Measurements from ENCODE around the gene RELCH. TPM values are rescaled to one million over a fixed set of nuclear protein-coding genes. Genes with fewer than 3 reads are reported as not detected.

Gene RELCH
- total RNA-seq, 1 donor from 2014 or later = 26.6 TPM

GRCh38 chr18:62250475-62250874 is 63.4 kb downstream of the RELCH start:
- Histone ChIP-seq H3K36me3 (ENCODE audit: insufficient read depth, low read length) (peaks cover 4% of the 10 kb centered on the region), H3K9me3 (ENCODE audit: insufficient read depth, low read depth, low read length) (no peaks in the 10 kb centered on the region), H3K27me3 (ENCODE audit: insufficient read depth, low read length) (no peaks in the 10 kb centered on the region), H2AFZ (ENCODE audit: low read depth, low read length) (no peak overlapping the region), H3K9ac (ENCODE audit: low read length) (no peak overlapping the region), H3K4me3 (ENCODE audit: insufficient read depth, low read depth, low read length) (no peak overlapping the region), H3K4me1 (ENCODE audit: insufficient read depth, low read length) (no peaks in the 10 kb centered on the region), H3K79me2 (ENCODE audit: insufficient read depth, low read length) (no peaks in the 10 kb centered on the region), H4K20me1 (ENCODE audit: insufficient read depth, low read length) (no peaks in the 10 kb centered on the region), H3K27ac (ENCODE audit: low read depth, low read length) (no peak overlapping the region), H3K4me2 (ENCODE audit: low read length) (no peak overlapping the region)
- Mint-ChIP-seq H3K4me1 (ENCODE audit: low read depth, unreplicated experiment) (no peaks in the 10 kb centered on the region), H3K27ac (ENCODE audit: unreplicated experiment) (no peak overlapping the region), H3K4me3 (ENCODE audit: unreplicated experiment) (no peak overlapping the region), H3K27me3 (ENCODE audit: low read depth, unreplicated experiment) (no peaks in the 10 kb centered on the region), H3K9me3 (ENCODE audit: unreplicated experiment) (no peaks in the 10 kb centered on the region), H3K36me3 (ENCODE audit: low read depth, unreplicated experiment) (no peaks in the 10 kb centered on the region)
- TF ChIP-seq EZH2 (IDR thresholded peaks at IDR 0.05; ENCODE audit: insufficient read depth, low read length) = no peak
- no peak for TF ChIP-seq CTCF (IDR thresholded peaks at IDR 0.05; ENCODE audit: insufficient read depth, low read depth, low read length)
- FAIRE-seq = no peak
- no peak for DNase-seq (ENCODE audit: low read depth)

GRCh38 chr18:62258093-62258492 is 71.0 kb downstream of the RELCH start:
- Histone ChIP-seq H3K4me3 (ENCODE audit: insufficient read depth, low read depth, low read length) (no peak overlapping the region), H3K27ac (ENCODE audit: low read depth, low read length) (no peak overlapping the region), H3K79me2 (ENCODE audit: insufficient read depth, low read length) (no peaks in the 10 kb centered on the region), H4K20me1 (ENCODE audit: insufficient read depth, low read length) (no peaks in the 10 kb centered on the region), H3K4me1 (ENCODE audit: insufficient read depth, low read length) (no peaks in the 10 kb centered on the region), H3K9ac (ENCODE audit: low read length) (no peak overlapping the region), H3K27me3 (ENCODE audit: insufficient read depth, low read length) (no peaks in the 10 kb centered on the region), H3K9me3 (ENCODE audit: insufficient read depth, low read depth, low read length) (no peaks in the 10 kb centered on the region), H3K36me3 (ENCODE audit: insufficient read depth, low read length) (peaks cover 33% of the 10 kb centered on the region), H3K4me2 (ENCODE audit: low read length) (no peak overlapping the region), H2AFZ (ENCODE audit: low read depth, low read length) (no peak overlapping the region)
- peaks cover 2% of the 10 kb centered on the region for H3K36me3 Mint-ChIP-seq (ENCODE audit: low read depth, unreplicated experiment)
- FAIRE-seq = no peak
- no peak for TF ChIP-seq CTCF (IDR thresholded peaks at IDR 0.05; ENCODE audit: insufficient read depth, low read depth, low read length)
- no peak for TF ChIP-seq EZH2 (IDR thresholded peaks at IDR 0.05; ENCODE audit: insufficient read depth, low read length)
- H3K27me3 Mint-ChIP-seq (ENCODE audit: low read depth, unreplicated experiment) = no peaks in the 10 kb centered on the region
- no peak overlapping the region for H3K27ac Mint-ChIP-seq (ENCODE audit: unreplicated experiment)
- no peaks in the 10 kb centered on the region for H3K9me3 Mint-ChIP-seq (ENCODE audit: unreplicated experiment)
- DNase-seq (ENCODE audit: low read depth) = no peak
- no peaks in the 10 kb centered on the region for H3K4me1 Mint-ChIP-seq (ENCODE audit: low read depth, unreplicated experiment)
- no peak overlapping the region for H3K4me3 Mint-ChIP-seq (ENCODE audit: unreplicated experiment)

DNA sequence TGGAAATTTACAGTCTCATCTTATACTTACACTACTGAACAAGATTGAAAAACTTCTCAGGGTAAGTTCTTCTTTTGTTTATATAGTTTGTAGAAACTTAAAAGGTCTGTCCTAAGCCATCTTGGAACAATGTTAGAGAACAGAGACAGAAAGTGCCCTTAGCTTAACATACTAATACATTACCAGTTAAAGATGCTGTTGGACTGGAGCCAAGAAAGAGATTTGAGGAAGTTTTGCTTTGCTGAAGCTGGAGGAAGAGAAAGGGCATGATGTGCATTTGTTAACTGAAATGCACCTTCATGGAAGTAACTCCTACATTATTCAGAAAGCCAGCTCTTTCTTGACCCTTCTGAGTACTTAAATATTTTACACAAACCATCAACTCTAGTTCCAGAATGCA is 71.6 kb downstream of the RELCH start:
- Mint-ChIP-seq H3K9me3 (ENCODE audit: unreplicated experiment) (no peaks in the 10 kb centered on the region), H3K4me3 (ENCODE audit: unreplicated experiment) (no peak overlapping the region)
- H2AFZ ChIP-seq (ENCODE audit: low read depth, low read length) = no peak overlapping the region

More for the DNA sequence above, 71.6 kb downstream of the RELCH start:
- Histone ChIP-seq H3K9ac (ENCODE audit: low read length) (no peak overlapping the region), H3K9me3 (ENCODE audit: insufficient read depth, low read depth, low read length) (no peaks in the 10 kb centered on the region), H3K36me3 (ENCODE audit: insufficient read depth, low read length) (peaks cover 33% of the 10 kb centered on the region), H3K79me2 (ENCODE audit: insufficient read depth, low read length) (no peaks in the 10 kb centered on the region), H3K27me3 (ENCODE audit: insufficient read depth, low read length) (no peaks in the 10 kb centered on the region), H3K4me3 (ENCODE audit: insufficient read depth, low read depth, low read length) (no peak overlapping the region), H3K27ac (ENCODE audit: low read depth, low read length) (no peak overlapping the region), H3K4me2 (ENCODE audit: low read length) (no peak overlapping the region), H3K4me1 (ENCODE audit: insufficient read depth, low read length) (no peaks in the 10 kb centered on the region), H4K20me1 (ENCODE audit: insufficient read depth, low read length) (no peaks in the 10 kb centered on the region)
- FAIRE-seq (no peak), DNase-seq (ENCODE audit: low read depth) (no peak)
- no peak overlapping the region for H3K27ac Mint-ChIP-seq (ENCODE audit: unreplicated experiment)
- TF ChIP-seq EZH2 (IDR thresholded peaks at IDR 0.05; ENCODE audit: insufficient read depth, low read length) = no peak
- TF ChIP-seq CTCF (IDR thresholded peaks at IDR 0.05; ENCODE audit: insufficient read depth, low read depth, low read length) = no peak
- H3K4me1 Mint-ChIP-seq (ENCODE audit: low read depth, unreplicated experiment) = no peaks in the 10 kb centered on the region
- H3K36me3 Mint-ChIP-seq (ENCODE audit: low read depth, unreplicated experiment) = peaks cover 2% of the 10 kb centered on the region
- no peaks in the 10 kb centered on the region for H3K27me3 Mint-ChIP-seq (ENCODE audit: low read depth, unreplicated experiment)

All from astrocyte (in vitro differentiated cells and primary cell).